OCI-LY7 (cell line): ENCODE measurements around the gene ARV1.

Experiments used
- EZH2phosphoT487 ChIP-seq: fragments of 200-600 bp; sonication (generic); IDR thresholded peaks from 2 replicates; pipeline ENCODE4 v1.6.1; 2018; ENCODE audit warnings: low read depth, borderline replicate concordance, mild to moderate bottlenecking, mixed run types, antibody characterized with exemption, low read length, moderate library complexity, mixed read lengths
- TF ChIP-seq, protein P1 (sequence below): fragments of 200-600 bp; sonication (generic); conservative IDR thresholded peaks from 2 replicates; pipeline ENCODE4 v1.5.1; 2014; ENCODE audit warnings: mild to moderate bottlenecking, antibody characterized with exemption, low read length, moderate library complexity, mixed read lengths

DNA sequence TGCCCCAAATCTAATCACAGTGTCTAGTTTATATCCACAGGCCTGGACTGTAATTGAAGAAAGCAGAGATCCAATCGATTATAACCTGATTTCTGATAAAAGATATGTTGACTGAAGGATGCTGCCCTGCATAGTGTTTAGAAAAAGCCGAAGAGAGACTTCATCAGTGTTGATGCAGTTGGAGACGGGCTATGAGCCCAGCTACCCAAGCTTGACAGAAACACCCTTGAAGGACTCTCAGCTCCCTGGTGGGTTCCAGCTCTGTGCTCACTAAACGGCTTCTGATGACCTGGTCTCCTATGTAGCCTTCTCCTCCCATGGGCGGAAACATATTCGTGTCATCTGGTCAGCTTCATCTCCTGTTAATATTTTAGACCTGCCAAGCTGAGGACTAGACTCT is 50.9 kb downstream of the ARV1 start:
- TF ChIP-seq EZH2phosphoT487: no peak
- TF ChIP-seq, protein P1, sequence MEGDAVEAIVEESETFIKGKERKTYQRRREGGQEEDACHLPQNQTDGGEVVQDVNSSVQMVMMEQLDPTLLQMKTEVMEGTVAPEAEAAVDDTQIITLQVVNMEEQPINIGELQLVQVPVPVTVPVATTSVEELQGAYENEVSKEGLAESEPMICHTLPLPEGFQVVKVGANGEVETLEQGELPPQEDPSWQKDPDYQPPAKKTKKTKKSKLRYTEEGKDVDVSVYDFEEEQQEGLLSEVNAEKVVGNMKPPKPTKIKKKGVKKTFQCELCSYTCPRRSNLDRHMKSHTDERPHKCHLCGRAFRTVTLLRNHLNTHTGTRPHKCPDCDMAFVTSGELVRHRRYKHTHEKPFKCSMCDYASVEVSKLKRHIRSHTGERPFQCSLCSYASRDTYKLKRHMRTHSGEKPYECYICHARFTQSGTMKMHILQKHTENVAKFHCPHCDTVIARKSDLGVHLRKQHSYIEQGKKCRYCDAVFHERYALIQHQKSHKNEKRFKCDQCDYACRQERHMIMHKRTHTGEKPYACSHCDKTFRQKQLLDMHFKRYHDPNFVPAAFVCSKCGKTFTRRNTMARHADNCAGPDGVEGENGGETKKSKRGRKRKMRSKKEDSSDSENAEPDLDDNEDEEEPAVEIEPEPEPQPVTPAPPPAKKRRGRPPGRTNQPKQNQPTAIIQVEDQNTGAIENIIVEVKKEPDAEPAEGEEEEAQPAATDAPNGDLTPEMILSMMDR: no peak
